Fibroblast of mammary gland (primary cell): ENCODE measurements around the gene SPIB.
"Not testable (repeated sequence)": the region's sequence is repeated elsewhere in the genome, so short reads cannot be mapped to it uniquely, and the experiment has no call there.

Experiments
- DNase-seq: peaks from one replicate; pipeline ENCODE4 v3.0.0-alpha.2; 2010; ENCODE audit warnings: low read depth
- H3K4me3 ChIP-seq: 2 replicates; pipeline ENCODE4 v1.5.1; 2011; ENCODE audit warnings: low read depth, mild to moderate bottlenecking, low read length, moderate library complexity; ENCODE audit not compliant: control insufficient read depth
- CTCF ChIP-seq: conservative IDR thresholded peaks from 2 replicates; pipeline ENCODE4 v1.5.1; 2011; ENCODE audit warnings: low read depth, low read length, inconsistent platforms; ENCODE audit not compliant: control insufficient read depth, insufficient read depth

SPIB gene

DNA sequence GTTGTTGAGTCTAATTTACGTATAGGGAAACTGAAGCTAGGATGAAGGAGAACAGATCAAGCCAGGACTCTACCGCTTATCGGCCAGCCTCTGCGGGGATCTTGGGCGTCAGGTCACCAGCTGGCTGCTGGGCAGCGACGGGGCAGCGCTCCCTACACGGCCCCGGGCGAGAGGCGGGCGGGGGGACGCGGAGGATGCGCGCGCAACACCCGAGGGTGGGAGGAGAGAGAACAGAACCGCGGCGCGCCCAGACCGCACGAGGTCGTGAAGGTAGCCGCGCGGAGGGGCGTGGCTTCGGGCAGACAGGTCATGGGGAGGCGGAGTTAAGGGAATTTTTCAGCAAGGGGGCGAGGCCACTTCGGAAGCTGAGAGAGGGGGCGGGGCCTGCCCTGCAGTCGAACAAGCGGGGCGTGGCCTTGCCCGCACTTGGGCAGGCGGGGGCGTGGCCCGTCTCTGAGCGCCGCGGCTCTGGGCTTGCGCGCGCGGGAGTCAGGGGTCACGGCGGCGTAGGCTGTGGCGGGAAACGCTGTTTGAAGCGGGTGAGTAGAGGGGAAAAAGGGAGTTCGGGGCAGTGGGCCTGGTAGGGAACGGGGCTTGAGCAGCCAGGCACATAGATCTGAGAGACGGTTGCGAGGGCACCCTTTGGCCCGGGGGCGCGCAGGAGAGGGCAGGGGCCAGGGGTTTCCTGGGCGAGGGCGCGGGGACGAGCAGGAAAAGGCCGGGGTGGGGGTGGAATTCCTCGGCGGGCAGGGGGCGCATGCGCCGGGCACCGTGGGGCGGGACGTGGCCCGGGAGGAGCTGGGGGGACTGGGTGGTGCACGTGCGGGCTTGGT is 34.7 kb upstream of the SPIB start, which contains the start of gene POLD1:
Gene POLD1, plus strand, starts transcription at position 496 of the 833 bp plus-strand sequence. CDS start 14,505 bp downstream, outside the sequence.
- TF ChIP-seq CTCF = no peak
- H3K4me3 ChIP-seq = peak within 1 kb of the TSS; percentile 71
- DNase-seq = peak; percentile 95

DNA sequence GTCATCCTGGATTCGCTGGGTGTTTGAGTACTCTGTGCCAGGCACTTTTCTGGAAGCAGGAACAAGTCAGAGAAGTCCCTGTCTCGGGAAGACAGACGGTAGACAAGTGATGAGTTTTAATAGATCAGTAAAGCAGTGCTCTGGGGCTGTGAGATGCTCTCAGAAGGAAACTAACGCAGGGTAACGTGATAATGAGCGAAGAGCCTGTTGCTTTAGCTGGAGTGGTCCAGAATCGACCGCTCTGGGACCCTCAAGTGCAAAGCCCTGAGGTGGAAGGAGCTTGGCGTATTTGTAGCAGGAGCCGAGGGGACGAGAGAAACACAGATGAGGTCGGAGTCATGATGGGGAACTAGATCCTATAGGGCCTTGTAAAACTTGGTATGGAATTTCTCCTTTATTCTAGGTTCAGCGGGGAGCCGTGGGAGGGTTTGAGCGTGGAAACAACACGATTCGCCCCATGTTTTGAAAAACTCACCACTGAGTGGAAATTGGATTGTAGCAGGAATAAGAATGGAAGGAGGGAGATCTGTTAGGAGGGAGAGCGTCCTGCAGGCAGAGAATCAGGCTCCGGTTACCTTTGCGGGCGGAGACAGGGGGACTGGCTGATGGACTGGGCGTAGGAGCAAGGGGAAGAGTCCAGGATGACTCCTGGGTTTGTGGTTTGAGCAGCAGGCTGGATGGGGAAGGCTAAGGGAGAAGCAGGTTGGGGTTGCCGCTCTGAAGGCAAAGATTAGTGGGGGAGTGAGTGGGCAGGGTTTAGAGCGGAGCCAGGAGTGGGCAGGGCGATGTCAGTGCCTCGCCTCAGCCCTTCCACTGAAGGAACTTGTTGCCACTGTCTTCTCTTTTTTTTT is 33.8 kb upstream of the SPIB start:
- no peak for TF ChIP-seq CTCF
- DNase-seq = peak; percentile 56
- peak overlapping the region; percentile 71 for H3K4me3 ChIP-seq

DNA sequence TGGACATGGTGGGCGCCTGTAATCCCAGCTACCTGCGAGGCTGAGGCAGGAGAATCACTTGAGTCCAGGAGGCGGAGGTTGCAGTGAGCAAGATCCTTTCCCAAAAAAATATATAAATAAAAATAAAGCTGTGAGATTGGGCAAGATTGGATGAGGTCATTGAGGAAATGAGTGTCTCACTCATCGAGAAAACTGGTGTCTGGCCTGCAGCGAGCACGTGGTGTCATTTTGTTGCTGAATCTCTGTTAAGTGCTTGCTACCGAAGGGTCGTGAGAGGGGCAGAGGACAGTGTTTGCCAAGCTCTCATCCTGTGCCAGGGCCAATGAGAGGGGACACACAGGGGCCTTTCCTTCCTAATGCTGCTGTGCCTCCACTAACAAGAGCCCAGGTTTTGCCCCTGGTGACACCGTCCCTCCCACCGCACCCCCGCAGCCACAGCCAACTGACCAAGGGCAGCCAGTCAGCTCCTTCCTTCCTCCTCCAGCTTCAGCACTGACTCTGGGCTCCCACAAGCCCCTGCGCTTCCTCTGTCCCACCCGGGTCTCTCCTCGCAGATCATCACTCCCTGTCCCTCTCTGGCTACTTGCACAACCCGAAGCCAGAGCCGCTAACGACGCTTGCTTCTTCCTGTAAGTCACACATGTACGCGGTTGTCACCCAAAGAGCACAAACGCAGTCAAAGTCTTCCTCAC is 31.4 kb upstream of the SPIB start:
- no peak for TF ChIP-seq CTCF
- peak; percentile 76 for DNase-seq

GRCh38 chr19:50387868-50388245 is 30.9 kb upstream of the SPIB start:
- no peak overlapping the region for H3K4me3 ChIP-seq
- TF ChIP-seq CTCF = no peak
- DNase-seq = no peak

More for the DNA sequence above, 31.4 kb upstream of the SPIB start:
- no peak overlapping the region for H3K4me3 ChIP-seq

GRCh38 chr19:50390295-50390694 is 28.4 kb upstream of the SPIB start:
- not testable (repeated sequence) for DNase-seq, H3K4me3 ChIP-seq

DNA sequence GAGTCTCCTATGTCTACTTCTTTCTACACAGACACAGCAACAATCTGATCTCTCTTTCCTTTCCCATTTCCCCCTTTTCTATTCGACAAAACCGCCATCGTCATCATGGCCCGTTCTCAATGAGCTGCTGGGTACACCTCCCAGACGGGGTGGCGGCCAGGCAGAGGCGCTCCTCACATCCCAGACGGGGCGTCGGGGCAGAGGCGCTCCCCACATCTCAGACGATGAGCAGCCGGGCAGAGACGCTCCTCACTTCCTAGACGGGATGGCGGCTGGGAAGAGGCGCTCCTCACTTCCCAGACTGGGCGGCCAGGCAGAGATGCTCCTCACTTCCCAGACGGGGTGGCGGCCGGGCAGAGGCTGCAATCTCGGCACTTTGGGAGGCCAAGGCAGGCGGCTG is 27.8 kb upstream of the SPIB start:
- DNase-seq, H3K4me3 ChIP-seq: not testable (repeated sequence)

GRCh38 chr19:50392759-50393158 is 26.0 kb upstream of the SPIB start:
- no peak for TF ChIP-seq CTCF
- no peak for DNase-seq

More at GRCh38 chr19:50392759-50393158, 26.0 kb upstream of the SPIB start:
- H3K4me3 ChIP-seq = no peak overlapping the region
